NK-92 (cell line): Measurements from ENCODE around the gene FHIT.

Experiments
- DNase-seq: peaks from one replicate; lab custom pipeline; 2025; ENCODE audit not compliant: unreplicated experiment; lab: John Stamatoyannopoulos, UW

Gene FHIT

GRCh38 chr3:60867200-60867599, 384.1 kb downstream of the FHIT start:
- DNase-seq = no peak

- DNase-seq = no peak
Observed at GRCh38 chr3:60856257-60857046, 394.8 kb downstream of the FHIT start.

GRCh38 chr3:60855250-60855649, 396.0 kb downstream of the FHIT start:
- DNase-seq = no peak

- no peak for DNase-seq
Observed at GRCh38 chr3:60854791-60855190, 396.5 kb downstream of the FHIT start.

- DNase-seq = no peak
Observed at GRCh38 chr3:60847791-60848190, 403.5 kb downstream of the FHIT start.

GRCh38 chr3:60844256-60844655, 407.0 kb downstream of the FHIT start:
- DNase-seq = no peak

GRCh38 chr3:60841355-60841754, 409.9 kb downstream of the FHIT start:
- no peak for DNase-seq

- no peak for DNase-seq
Observed at GRCh38 chr3:60839246-60839645, 412.0 kb downstream of the FHIT start.

- no peak for DNase-seq
Observed at GRCh38 chr3:60835796-60836195, 415.5 kb downstream of the FHIT start.

- no peak for DNase-seq
Observed at GRCh38 chr3:60829058-60829457, 422.2 kb downstream of the FHIT start.

GRCh38 chr3:60827666-60828065, 423.6 kb downstream of the FHIT start:
- DNase-seq = no peak

GRCh38 chr3:60826511-60826910, 424.7 kb downstream of the FHIT start:
- no peak for DNase-seq

GRCh38 chr3:60812502-60812901, 438.8 kb downstream of the FHIT start:
- no peak for DNase-seq

- no peak for DNase-seq
Observed at GRCh38 chr3:60810881-60811280, 440.4 kb downstream of the FHIT start.

- DNase-seq = no peak
Observed at GRCh38 chr3:60809857-60810610, 441.2 kb downstream of the FHIT start.

- DNase-seq = no peak
Observed at GRCh38 chr3:60803216-60804173, 447.8 kb downstream of the FHIT start.

- no peak for DNase-seq
Observed at GRCh38 chr3:60801307-60801706, 449.9 kb downstream of the FHIT start.

- no peak for DNase-seq
Observed at GRCh38 chr3:60798456-60798855, 452.8 kb downstream of the FHIT start.

GRCh38 chr3:60792249-60792852, 458.9 kb downstream of the FHIT start:
- DNase-seq = no peak

- no peak for DNase-seq
Observed at GRCh38 chr3:60788185-60788584, 463.1 kb downstream of the FHIT start.

GRCh38 chr3:60781935-60782334, 469.3 kb downstream of the FHIT start:
- DNase-seq = no peak
